HG03460 (cell line): Measurements from ENCODE around the gene CLCNKB.
"Not testable (repeated sequence)": the region's sequence is repeated elsewhere in the genome, so short reads cannot be mapped to it uniquely, and the experiment has no call there.

Experiments used
- ATAC-seq: cut with Tn5 transposase; IDR thresholded peaks from one replicate; pipeline ENCODE4 v1.9.1; 2021; ENCODE audit not compliant: unreplicated experiment

The CLCNKB gene

DNA sequence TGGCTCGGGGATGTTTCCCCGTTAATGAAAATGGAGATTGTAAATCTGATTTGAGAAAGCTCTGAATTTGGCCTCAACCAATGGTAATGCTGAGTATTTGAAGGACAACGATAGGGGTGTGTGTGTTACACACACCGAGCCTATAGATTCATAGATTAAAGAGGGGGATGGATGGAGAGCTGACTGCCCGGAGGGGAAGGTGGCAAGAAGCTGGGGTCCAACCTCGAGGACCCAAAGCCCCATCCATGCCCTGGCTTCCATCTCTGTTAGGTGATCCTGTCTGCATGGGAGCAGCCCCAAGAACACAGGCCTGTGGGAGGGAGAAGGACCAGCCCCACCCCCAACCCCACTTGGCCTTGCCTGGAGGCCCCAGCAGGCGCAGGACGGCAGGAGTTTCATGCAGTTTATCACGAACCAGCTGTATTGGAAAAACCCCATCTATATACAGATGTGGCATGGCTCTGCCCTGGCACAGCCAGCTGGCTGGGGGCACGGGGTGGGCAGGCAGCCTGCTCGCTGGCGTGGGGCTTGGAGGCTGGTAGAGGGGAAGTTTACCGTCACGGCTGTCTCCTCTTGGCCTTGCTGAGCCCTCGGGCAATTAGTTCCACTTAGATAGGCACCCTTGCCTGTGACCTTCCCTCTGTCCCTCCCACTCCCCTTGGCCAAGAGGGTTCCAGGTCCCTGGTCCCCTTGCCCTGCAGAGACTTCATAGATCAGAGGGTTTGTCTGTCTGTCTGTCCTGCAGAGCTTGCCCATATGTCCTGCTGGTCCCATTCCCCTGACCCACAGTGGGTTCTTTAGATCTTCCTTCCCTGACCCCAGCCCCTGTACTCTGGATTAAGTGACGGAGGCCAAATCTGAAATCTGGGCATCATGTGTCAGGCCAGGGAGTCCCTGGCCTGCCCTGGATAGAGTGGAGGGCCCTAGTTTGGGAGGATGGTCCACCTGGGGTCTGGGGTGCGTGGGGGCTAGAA, 28.8 kb upstream of the CLCNKB start:
- ATAC-seq = no peak

DNA sequence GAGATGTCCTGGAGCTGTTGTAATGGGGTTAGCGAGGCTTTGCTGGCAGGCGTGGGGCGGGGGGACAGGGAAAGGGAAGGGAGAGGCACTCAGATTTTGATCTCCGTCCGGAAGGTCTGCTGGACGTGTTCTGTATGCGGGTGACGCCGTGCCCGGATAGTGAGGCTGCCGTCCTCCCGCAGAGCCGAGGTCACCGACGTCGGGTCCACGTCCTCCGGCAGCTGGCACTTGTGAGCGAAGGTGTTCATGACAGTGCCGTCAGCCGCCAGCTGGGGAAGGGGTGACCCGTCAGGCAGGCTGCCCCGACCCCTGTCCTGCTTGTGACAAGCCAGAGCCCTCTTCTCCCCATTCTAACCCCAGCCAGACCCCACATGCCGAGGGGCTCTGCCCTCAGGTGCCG, 28.1 kb upstream of the CLCNKB start:
- no peak for ATAC-seq

DNA sequence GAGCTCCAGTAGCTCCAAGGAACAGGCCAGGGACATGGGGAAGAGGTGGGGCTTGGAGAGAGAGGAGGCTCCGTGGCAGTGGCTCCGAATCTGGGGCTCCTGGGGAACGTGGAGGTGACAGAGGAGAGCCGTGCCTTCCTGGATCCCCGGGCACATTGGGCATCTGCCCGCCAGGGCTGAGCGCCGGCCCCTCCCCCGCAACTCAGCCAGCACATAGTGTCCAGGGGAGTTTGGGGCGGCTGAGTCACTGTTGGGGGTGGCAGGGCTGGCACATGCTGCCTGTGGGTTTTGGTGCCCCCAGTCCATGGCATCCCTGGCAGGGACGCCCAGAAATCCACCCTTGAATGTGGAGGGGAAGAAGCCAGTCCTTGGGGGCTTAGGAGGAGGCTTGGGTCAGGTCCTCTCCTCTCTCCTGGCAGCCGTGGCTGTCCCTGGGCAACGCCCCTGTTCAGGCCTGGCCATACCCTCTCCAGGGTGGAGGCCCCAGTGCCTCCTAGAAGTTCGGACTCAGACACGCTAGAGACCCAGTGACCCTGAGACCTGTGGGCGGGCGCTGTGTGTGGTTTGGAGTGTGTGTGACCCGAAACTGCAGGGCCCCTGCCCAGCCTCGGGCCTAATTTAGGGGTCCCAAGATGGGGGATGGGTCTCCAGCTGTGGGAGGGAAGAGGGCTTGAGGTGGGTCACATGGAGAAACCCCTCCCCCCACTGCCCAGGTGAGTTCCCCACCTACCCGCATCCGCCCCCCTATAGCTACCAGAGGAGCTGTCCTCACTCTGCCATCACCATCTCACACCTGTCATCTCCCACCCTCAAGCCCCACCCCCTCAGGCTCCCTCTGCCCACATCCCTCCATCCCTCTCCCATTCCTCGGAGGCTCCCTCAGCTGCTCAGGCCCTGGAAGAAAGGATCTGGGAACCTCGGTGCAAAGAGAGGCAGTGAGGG, 27.4 kb upstream of the CLCNKB start:
- ATAC-seq = no peak

DNA sequence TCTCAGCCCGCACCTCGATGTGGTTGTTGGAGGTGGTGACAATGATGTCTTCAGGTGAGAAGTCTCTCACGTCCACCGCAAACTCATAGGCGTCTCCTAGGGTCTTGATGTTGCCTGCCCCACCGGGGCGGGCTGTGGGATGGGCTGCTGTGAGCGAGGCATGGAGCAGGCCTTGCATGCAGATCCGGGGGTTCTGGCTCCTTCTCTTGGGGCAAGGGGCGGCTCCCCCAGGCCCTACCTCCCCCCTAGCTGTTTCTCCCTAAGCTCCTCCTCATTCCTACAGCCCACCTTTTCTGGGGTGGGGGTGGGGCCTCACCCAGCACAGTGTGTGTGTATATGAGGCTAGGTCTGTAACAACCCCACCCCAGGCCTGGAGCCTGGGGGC, 26.5 kb upstream of the CLCNKB start:
- no peak for ATAC-seq

DNA sequence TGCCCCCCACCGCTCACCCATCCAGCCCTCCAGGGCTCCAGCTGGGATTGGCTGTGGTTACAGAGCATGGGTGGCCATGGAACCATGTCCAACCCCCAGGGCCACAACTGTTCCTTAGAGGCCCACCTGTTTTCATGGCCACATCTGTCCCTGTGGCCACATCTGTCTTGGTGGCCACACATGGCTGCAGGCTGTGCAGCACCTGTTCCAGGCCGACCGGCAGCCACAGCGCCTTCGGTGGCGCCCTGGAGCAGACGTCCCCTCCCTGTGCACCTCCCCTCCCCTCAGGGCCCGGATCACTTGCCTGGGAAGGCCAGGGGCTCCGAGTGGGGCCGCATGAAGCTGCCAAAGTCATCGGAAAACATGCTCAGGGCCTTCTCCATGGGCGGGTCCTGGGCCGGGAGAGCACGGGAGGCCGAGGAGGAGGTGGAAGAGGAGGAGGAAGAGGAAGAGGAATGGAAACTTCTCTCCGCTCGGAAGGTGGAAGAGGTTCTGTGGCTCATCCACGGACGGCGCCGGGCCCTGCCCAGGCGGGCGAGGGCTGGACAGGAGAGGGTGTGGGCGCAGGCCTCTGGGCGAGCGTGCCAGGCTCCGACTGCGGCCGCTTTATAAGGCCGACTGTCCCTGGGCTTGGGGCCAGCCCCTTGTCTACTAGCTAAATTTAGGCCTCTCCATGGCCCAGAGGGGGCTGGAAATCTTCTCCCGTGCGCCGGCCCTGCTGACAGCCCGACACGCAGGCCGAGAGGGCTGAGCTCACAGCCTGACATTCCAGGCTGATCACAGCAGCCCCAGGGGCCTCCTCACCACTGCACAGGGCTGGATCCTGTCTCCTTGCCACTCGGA, 25.9 kb upstream of the CLCNKB start, which contains the start of gene HSPB7:
TSS of gene HSPB7 (minus strand) at position 583 of the 843 bp plus-strand sequence. CDS start at position 503, 80 bp downstream.
- no peak for ATAC-seq

DNA sequence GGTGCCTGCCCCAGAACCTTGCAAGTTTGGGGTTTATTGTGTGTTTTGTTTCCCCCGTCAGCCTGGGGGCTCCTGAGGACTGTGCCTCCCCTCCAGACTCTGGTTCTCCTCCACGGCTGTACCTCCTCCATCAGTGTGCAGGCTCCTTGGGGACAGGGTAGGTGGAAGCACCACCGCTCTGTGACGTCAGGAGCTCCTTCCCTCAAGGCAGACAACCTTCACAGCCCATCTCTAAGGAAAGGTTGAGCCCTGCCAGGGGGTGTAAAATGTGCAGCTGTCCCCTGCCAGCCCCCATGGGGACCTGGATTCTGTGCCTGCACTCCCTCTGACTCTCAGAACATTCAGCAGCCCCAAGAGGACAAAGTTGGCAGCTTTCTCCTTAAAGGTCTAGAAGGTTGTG, 25.3 kb upstream of the CLCNKB start:
- ATAC-seq = no peak

DNA sequence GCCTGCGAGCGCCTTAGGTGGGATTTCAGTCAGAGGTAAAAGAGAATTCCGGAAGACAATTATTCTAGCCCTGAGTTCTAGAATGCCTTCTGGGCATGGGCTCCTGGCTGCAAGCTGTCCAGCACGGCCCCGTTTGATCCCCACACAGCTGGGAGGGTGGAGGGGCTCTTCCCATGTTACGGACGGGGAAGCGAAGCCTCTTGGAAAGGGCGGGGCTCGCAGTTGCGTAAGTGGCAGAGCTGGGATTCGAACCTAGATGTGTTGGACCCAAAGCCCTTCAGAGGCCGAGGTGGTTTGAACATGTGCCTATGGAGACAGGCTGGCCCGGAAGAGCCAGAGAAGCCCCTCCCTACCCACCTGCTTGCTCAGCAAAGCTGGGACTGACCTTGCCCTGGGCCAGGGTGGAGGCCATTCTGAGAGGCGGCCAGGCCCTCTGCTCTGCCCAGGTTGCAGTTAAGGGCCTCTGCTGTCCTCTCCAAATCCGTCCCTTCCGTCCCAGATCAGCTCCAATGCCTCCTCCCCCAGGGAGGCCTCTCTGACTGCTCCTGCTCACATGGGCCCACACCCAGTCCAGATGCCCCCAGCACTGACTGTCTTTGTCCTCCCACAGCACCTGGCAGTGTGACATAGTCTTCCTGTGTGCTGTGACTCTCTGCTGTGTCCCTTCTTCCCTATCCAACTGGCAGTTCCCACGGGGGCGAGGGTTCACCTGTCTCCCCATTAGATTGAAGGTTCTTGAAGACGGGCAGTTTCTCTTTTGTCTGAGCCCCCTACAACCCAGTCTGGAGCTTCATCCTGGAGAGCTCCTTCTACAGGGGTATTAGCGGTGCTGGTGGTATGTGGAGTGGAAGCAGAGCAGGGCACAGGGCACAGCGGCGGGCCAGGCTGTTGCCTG, 24.6 kb upstream of the CLCNKB start:
- ATAC-seq = no peak

DNA sequence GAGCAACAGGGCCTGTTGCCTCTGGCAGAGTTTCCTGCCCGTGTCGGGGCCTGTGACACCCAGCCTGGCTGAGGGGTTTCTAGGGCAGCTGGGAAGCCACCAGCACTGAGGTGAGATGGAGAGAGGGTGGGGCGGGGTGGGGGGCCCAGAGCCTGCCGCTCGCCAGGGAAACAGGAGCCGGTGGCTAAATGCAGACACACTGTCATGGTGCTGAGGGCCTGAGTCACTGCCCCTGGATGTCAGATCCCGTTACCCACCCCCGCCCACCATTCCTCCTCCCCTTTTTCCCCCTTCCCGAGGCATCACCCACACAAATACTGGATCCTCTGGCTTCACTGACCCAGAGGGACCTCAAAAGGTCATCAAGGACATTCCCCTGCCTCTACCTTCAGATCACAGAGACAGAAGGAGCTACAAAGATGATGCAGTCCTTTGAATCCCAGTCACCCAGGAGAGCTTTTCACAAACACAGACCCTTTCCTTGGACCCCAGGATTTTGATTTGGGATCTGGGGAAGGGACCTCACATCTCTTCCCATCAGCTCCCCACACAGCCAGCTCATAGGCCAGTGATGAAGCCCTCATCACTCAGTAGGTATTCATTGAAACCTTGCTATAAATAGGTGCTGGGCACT, 23.8 kb upstream of the CLCNKB start:
- ATAC-seq = no peak

DNA sequence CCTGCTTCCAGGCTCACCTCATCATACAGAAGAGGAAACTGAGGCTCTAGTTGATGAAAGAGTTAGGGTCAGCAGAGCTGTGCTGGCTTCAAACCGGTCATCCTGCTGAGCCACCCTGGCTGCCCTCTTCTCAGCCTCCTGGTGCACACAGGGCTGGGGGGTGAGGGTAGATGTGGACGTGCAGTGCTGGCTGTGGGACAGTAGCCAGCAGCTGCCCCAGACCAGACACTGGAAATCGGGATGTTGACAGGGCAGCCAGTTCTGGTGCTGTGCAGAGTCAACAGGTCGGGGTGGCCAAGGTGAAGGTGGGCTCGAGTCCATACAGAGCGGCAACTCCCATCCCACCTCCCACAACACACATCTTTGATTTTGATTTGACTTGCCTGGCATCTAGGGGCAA, 23.3 kb upstream of the CLCNKB start:
- ATAC-seq = no peak

DNA sequence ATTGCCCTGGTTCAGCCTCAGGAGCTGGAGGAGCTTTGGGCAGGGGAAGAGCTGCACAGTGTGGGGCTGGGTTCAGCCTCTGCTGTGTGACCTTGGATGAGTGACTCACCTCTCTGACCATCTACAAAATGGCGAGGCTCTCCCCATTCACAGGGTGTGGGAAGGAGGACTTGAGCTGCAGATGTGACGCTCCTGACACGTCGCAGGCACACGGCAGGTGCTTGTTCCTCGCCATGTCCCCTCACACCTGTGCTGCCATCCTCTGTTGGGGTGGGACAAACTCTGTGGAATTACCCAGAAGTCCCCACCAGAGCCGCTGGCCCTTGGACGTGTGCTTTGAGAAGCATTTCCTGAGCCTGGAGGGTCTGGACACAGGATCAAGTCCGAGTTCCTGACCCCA, 22.7 kb upstream of the CLCNKB start:
- not testable (repeated sequence) for ATAC-seq

DNA sequence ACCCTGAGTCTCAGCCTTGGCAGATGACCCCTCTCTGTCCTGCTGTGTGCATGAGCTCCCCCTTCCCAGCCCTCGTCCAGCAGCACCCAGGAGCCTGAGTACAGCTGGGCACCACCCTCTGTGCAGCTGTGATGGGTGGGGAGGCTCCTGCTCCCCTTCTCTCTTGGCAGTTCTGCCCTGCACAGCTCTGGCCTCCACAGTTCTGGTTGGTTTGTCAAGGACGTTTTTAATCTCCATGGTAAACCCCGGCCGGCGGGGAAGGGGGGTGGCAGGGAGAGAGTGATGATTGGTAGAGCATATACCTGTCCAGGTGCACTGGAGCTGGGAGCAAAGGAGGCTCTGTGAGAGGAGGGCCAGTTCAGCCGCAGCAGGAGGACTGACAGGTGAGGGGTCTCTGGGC, 21.9 kb upstream of the CLCNKB start, which contains the start of gene CLCNKA:
TSS of gene CLCNKA (plus strand) at position 356 of the 400 bp plus-strand sequence. CDS start 584 bp downstream, outside the sequence.
- no peak for ATAC-seq

DNA sequence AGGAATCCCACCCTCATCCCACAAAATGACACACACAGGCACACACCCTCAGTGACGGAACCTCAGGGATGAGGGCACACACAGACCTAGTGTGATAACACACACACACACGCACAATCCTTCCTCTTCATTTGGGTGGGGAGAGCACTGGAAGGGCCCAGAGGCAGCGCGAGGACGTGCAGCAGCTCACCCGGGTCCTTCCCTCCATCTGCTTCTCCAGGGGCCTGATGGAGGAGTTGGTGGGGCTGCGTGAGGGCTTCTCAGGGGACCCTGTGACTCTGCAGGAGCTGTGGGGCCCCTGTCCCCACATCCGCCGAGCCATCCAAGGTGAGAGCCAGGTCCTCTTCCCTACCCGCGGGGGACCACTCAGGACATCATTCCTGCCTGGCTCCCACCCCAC, 21.2 kb upstream of the CLCNKB start:
- no peak for ATAC-seq

DNA sequence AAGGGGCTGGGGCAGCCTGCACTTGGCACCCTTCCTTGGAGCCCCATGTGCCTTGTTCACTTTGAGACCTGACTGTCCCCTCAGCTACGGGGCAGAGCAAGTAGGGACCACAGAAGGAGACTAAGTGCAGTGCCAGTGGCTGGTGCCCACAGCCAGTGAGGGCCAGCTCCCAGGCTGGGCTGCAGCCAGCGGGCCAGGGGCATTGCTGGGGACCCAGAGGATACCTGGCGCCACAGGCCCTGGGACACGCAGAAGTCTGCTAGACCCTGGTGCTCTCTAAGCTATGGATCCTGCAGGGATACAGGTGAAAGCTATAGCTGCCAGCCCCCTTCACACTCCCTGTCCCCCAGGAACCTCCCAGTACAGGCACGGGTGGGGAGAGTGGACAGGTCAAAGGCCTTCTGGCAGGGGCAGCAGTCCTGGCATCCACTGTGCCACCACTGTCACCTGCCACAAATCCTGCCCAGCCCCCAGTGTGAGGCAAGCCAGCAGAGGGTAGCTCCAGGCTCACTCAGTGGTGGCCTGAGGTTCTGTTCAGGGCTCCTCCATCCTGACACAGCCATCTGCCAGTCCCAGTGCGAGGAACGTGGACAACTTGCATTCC, 20.4 kb upstream of the CLCNKB start:
- no peak for ATAC-seq

DNA sequence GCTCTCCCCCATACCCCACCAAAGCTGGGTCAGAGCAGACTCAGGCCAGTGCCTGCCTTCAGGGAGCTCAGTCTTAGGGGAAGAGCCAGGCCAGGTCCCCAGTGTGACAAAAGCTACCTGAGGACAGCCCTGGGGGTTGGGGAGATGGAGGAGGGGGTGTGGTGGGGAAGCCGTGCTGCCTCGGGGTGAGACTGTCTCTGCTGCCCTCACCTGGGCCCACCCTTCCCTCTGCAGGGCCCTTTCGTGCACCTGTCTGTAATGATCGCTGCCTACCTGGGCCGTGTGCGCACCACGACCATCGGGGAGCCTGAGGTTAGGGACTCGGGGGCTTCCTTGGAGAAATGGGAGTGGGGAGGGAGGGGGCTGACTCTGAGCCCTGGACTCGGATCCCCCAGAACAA, 17.3 kb upstream of the CLCNKB start:
- not testable (repeated sequence) for ATAC-seq

DNA sequence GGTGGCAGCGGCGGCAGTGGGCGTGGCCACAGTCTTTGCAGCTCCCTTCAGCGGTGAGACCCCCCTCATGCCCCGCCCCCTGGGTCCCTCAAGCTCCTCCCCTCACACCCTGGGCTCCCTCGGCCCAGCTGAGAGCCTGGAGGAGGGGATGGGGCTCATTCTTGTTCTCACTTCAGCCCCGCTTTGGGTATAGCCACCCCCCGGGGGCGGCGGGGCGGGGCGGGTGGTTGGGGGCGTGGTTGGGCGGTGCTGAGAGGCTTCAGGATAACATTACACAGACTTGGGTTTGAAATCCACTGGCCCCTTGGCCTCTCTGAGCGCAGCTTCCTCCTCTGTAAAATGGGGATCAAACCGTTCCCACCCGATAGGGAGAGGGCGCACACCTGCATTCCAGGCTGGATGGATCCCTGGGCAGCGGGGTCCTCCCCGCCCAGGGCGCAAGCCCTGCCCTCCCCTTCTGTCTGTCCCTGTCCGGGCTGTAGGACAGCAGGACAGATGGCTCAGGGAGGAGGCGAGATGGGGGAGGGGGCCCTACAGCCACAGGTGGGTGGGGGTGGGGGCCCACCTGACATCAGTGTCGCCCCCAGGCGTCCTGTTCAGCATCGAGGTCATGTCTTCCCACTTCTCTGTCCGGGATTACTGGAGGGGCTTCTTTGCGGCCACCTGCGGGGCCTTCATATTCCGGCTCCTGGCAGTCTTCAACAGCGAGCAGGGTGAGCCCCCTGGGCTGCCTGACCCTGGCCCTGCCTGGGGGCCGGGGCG, 16.7 kb upstream of the CLCNKB start:
- no peak for ATAC-seq

DNA sequence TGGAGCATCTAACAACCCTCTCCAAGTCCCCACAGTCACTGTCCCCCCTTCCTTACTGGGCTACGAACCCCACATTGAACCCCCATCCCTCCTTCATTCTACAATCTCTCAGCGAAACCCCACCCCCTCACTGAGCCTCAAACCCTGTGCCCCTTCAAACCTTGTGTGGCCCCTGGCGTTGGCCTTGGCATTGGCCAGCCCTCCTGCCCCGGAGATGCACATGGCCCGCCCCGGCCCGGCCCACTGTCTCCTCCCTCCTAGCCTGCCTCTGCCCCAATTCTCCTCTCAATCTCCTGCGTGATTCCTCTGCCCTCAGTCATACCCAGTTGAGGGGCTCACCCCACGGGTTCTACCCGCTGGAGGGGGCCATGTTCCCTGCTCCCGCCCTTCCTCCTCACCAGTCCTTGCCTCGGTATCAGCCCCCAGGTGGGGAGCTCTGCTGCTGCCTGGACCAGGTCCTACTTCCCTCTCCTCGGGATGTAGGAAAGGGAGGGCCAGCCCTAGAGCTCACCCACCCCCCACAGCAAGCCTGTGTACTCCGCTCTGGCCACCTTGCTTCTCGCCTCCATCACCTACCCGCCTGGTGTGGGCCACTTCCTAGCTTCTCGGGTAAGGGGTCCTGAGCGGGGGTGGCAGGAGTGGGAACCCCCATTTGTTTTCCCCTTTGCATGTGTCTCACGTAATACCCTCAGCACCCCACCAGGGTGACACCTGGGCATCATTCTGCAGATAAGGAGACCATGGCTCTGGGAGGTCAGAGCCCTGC, 15.2 kb upstream of the CLCNKB start:
- no peak for ATAC-seq

DNA sequence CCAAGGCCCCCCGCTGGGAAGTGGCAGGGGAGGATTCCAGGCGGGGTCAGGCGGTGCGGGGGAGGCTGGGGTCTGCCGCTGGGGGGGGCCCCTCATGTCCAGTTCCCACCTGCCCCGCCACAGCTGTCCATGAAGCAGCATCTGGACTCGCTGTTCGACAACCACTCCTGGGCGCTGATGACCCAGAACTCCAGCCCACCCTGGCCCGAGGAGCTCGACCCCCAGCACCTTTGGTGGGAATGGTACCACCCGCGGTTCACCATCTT, 14.6 kb upstream of the CLCNKB start:
- not testable (repeated sequence) for ATAC-seq
